Suprapubic skin (tissue), 3 donors: ENCODE measurements around the gene ZNF423.

Experiments
- CTCF ChIP-seq, 2 donors: fragments of 200-600 bp in 1 of 2; fragments of 450-650 bp in 1 of 2; sonication (generic) in 1 of 2; IDR thresholded peaks; one replicate each; pipeline ENCODE4 v1.5.1; 2016 to 2019; ENCODE audit warnings: antibody characterized with exemption in 2 of 2, mild to moderate bottlenecking in 1 of 2, moderate library complexity in 1 of 2
- EP300 ChIP-seq: sonication (generic); formaldehyde crosslinking; IDR thresholded peaks from one replicate; pipeline ENCODE4 v1.6.1; 2017; ENCODE audit warnings: antibody characterized with exemption

- no peak for TF ChIP-seq CTCF (IDR thresholded peaks at IDR 0.05)
- no peak for TF ChIP-seq EP300
Observed at GRCh38 chr16:49634235-49635008, 221.5 kb downstream of the ZNF423 start.
